Tibial nerve (tissue), 3 donors: ENCODE results near the gene GCA.

Experiments
- EP300 ChIP-seq, 2 donors: sonication (generic); formaldehyde crosslinking; IDR thresholded peaks; one replicate each; pipeline ENCODE4 v1.6.1; 2017; ENCODE audit warnings: antibody characterized with exemption in 2 of 2, mild to moderate bottlenecking in 1 of 2
- POLR2A ChIP-seq, 2 donors: fragments of 450-650 bp; IDR thresholded peaks; one replicate each; pipeline ENCODE4 v1.6.1; 2017; ENCODE audit warnings: antibody characterized with exemption in 2 of 2, mild to moderate bottlenecking in 2 of 2, moderate library complexity in 2 of 2

- TF ChIP-seq EP300 (IDR thresholded peaks at IDR 0.05): no peak
- TF ChIP-seq POLR2A (IDR thresholded peaks at IDR 0.05): no peak
Measured at GRCh38 chr2:162301877-162302276, 42.1 kb upstream of the GCA start.
